H1 (cell line): ENCODE measurements around the gene MACROD1. TPM values are rescaled to one million over a fixed set of nuclear protein-coding genes. Genes with fewer than 3 reads are reported as not detected.

Experiments used
- CTCF ChIA-PET: fragments of 300-600 bp; sonication (Branson Sonifier 250); formaldehyde crosslinking; loops from one replicate; lab custom pipeline; 2021; ENCODE audit not compliant: partially characterized antibody; lab: Charles Lee
- POLR2A ChIA-PET: fragments of 300-600 bp; sonication (Branson Sonifier 250); formaldehyde crosslinking; loops from one replicate; lab custom pipeline; 2021; ENCODE audit warnings: inconsistent platforms; ENCODE audit not compliant: partially characterized antibody; lab: Charles Lee
- DNase-seq, 2 experiments: peaks; one replicate each; pipeline versions ENCODE4 v3.0.0 to v3.0.0-alpha.2; 2010 to 2022; ENCODE audit warnings: low spot score in 2 of 2, low read depth in 1 of 2, mixed read lengths in 1 of 2
- FAIRE-seq: peaks from 2 replicates; lab custom pipeline; 2011; peaks lifted over from hg19 to GRCh38; lab: Jason Lieb, UNC
- H2AFZ ChIP-seq: 2 replicates; pipeline ENCODE4 v1.8.1; 2012; ENCODE audit warnings: low read length, inconsistent platforms
- H2AK5ac ChIP-seq: 2 replicates; pipeline ENCODE4 v1.6.1; 2013; ENCODE audit warnings: low read depth, low read length
- H2BK120ac ChIP-seq: replicated peaks from 2 replicates; pipeline ENCODE3; 2013; ENCODE audit warnings: low read depth, low read length, inconsistent platforms
- H2BK12ac ChIP-seq: 2 replicates; pipeline ENCODE4 v1.6.1; 2013; ENCODE audit warnings: low read depth, low read length
- H2BK15ac ChIP-seq: 2 replicates; pipeline ENCODE4 v1.6.1; 2013; ENCODE audit warnings: low read length
- H2BK20ac ChIP-seq: 2 replicates; pipeline ENCODE4 v1.6.1; 2013; ENCODE audit warnings: low read length
- H2BK5ac ChIP-seq: 2 replicates; pipeline ENCODE4 v1.6.1; 2013; ENCODE audit warnings: low read depth, low read length
- H3K14ac ChIP-seq: 2 replicates; pipeline ENCODE4 v1.6.1; 2013; ENCODE audit warnings: inconsistent platforms; ENCODE audit not compliant: insufficient read length
- H3K18ac ChIP-seq: 2 replicates; pipeline ENCODE4 v1.6.1; 2013; ENCODE audit warnings: low read length; ENCODE audit errors: extremely low read depth
- H3K23ac ChIP-seq: 2 replicates; pipeline ENCODE4 v1.6.1; 2013; ENCODE audit warnings: inconsistent platforms; ENCODE audit not compliant: insufficient read length
- H3K23me2 ChIP-seq: 2 replicates; pipeline ENCODE4 v1.6.1; 2013; ENCODE audit warnings: low read depth, low read length
- H3K27ac ChIP-seq: 2 replicates; pipeline ENCODE4 v1.6.1; 2011; ENCODE audit warnings: low read depth, low read length, inconsistent platforms
- H3K27me3 ChIP-seq, 4 experiments: replicated peaks in 1 of 4; 1 replicate in 1 of 4; 2 replicates in 3 of 4; pipeline versions ENCODE4 v1.6.1 to v1.8.1; 2011 to 2013; ENCODE audit warnings: low read length in 3 of 4, mild to moderate bottlenecking in 3 of 4, inconsistent platforms in 2 of 4, mixed read lengths in 2 of 4, moderate library complexity in 1 of 4; ENCODE audit not compliant: control insufficient read depth in 3 of 4, insufficient read depth in 3 of 4; ENCODE audit errors: extremely low read depth in 1 of 4
- H3K36me3 ChIP-seq, 4 experiments: 2 replicates each; pipeline versions ENCODE4 v1.6.1 to v1.8.1; 2011 to 2013; ENCODE audit warnings: mild to moderate bottlenecking in 4 of 4, low read length in 3 of 4, moderate library complexity in 2 of 4, control low read depth in 1 of 4, inconsistent platforms in 1 of 4; ENCODE audit not compliant: insufficient read depth in 4 of 4, control insufficient read depth in 2 of 4
- H3K4ac ChIP-seq: replicated peaks from 2 replicates; pipeline ENCODE3; 2013; ENCODE audit warnings: low read length, low read depth, mixed read lengths, inconsistent platforms; ENCODE audit not compliant: insufficient read length
- H3K4me1 ChIP-seq, 4 experiments: replicated peaks in 1 of 4; 1 replicate in 1 of 4; 2 replicates in 3 of 4; pipeline versions ENCODE4 v1.6.1 to v1.8.1; 2011 to 2013; ENCODE audit warnings: low read length in 3 of 4, inconsistent platforms in 2 of 4, mixed read lengths in 1 of 4; ENCODE audit not compliant: insufficient read depth in 4 of 4, control insufficient read depth in 3 of 4
- H3K4me2 ChIP-seq, 2 experiments: 2 replicates each; pipeline versions ENCODE4 v1.6.1 to v1.8.1; 2011 to 2013; ENCODE audit warnings: low read depth in 2 of 2, low read length in 2 of 2, control low read depth in 1 of 2, inconsistent platforms in 1 of 2, mild to moderate bottlenecking in 1 of 2; ENCODE audit not compliant: insufficient read depth in 1 of 2
- H3K4me3 ChIP-seq, 4 experiments: fragments of 200-600, 300-600 bp in 1 of 4; sonication (generic), shearing (Covaris generic), sonication (Bioruptor Twin) in 1 of 4; 2 replicates each; pipeline versions ENCODE4 v1.5.1 to v1.8.1; 2011 to 2016; ENCODE audit warnings: low read length in 4 of 4, low read depth in 3 of 4, control low read depth in 2 of 4, inconsistent platforms in 2 of 4, mild to moderate bottlenecking in 2 of 4, mixed read lengths in 1 of 4, moderate library complexity in 1 of 4; ENCODE audit not compliant: insufficient read depth in 2 of 4; ENCODE audit errors: extremely low read depth in 1 of 4
- H3K56ac ChIP-seq: replicated peaks from 2 replicates; pipeline ENCODE3; 2013; ENCODE audit warnings: low read depth, mild to moderate bottlenecking, mixed read lengths, low read length, inconsistent platforms; ENCODE audit not compliant: insufficient read length
- H3K79me1 ChIP-seq: 2 replicates; pipeline ENCODE4 v1.6.1; 2013; ENCODE audit warnings: low read depth, low read length, control low read depth
- H3K79me2 ChIP-seq, 2 experiments: 2 replicates each; pipeline versions ENCODE4 v1.6.1 to v1.8.1; 2012 to 2013; ENCODE audit warnings: low read length in 2 of 2, mild to moderate bottlenecking in 2 of 2, inconsistent platforms in 1 of 2; ENCODE audit not compliant: insufficient read depth in 2 of 2, control insufficient read depth in 1 of 2
- H3K9ac ChIP-seq, 4 experiments: replicated peaks in 1 of 4; 1 replicate in 1 of 4; 2 replicates in 3 of 4; pipeline versions ENCODE4 v1.6.1 to v1.8.1; 2011 to 2013; ENCODE audit warnings: low read depth in 3 of 4, low read length in 3 of 4, control low read depth in 2 of 4, mild to moderate bottlenecking in 2 of 4, moderate library complexity in 2 of 4, inconsistent platforms in 1 of 4; ENCODE audit errors: extremely low read depth in 1 of 4
- H3K9me3 ChIP-seq, 2 experiments: 2 replicates each; pipeline versions ENCODE4 v1.6.1 to v1.8.1; 2012 to 2013; ENCODE audit warnings: mild to moderate bottlenecking in 2 of 2, moderate library complexity in 2 of 2, control low read depth in 1 of 2, inconsistent platforms in 1 of 2, low read depth in 1 of 2, low read length in 1 of 2, mixed read lengths in 1 of 2; ENCODE audit not compliant: insufficient read depth in 2 of 2
- H4K20me1 ChIP-seq, 2 experiments: replicated peaks in 1 of 2; 2 replicates each; pipeline versions ENCODE3 to v1.8.1; 2011 to 2013; ENCODE audit warnings: inconsistent platforms in 2 of 2, low read length in 2 of 2, mild to moderate bottlenecking in 1 of 2; ENCODE audit not compliant: insufficient read depth in 2 of 2, control insufficient read depth in 1 of 2
- H4K5ac ChIP-seq: 2 replicates; pipeline ENCODE4 v1.6.1; 2013; ENCODE audit warnings: low read length, low read depth, mixed read lengths, inconsistent platforms; ENCODE audit not compliant: insufficient read length
- H4K8ac ChIP-seq: 2 replicates; pipeline ENCODE4 v1.8.0; 2013; ENCODE audit warnings: mild to moderate bottlenecking, moderate library complexity, low read length, inconsistent platforms; ENCODE audit not compliant: insufficient read depth; ENCODE audit errors: extremely low read depth
- H4K91ac ChIP-seq: replicated peaks from 2 replicates; pipeline ENCODE3; 2013; ENCODE audit warnings: low read length, mixed read lengths, inconsistent platforms; ENCODE audit not compliant: insufficient read length
- EGR1 ChIP-seq: IDR thresholded peaks from 2 replicates; pipeline ENCODE4 v1.6.1; 2011; ENCODE audit warnings: low read depth, low read length, borderline replicate concordance
- EZH2 ChIP-seq: fragments of 200-600 bp; sonication (generic); IDR thresholded peaks from 2 replicates; pipeline ENCODE4 v1.7.1; 2012; ENCODE audit warnings: low read depth, mild to moderate bottlenecking, moderate library complexity, low read length, inconsistent platforms; ENCODE audit not compliant: severe bottlenecking
- FOSL1 ChIP-seq: IDR thresholded peaks from 2 replicates; pipeline ENCODE4 v1.6.1; 2011; ENCODE audit warnings: mild to moderate bottlenecking, low read depth, low read length, moderate library complexity; ENCODE audit not compliant: insufficient read depth
- GABPA ChIP-seq: IDR thresholded peaks from 2 replicates; pipeline ENCODE4 v1.6.1; 2011; ENCODE audit warnings: mild to moderate bottlenecking, low read length, moderate library complexity, borderline replicate concordance; ENCODE audit not compliant: insufficient read depth
- SIRT6 ChIP-seq: IDR thresholded peaks from one replicate; pipeline ENCODE4 v1.7.1; 2012; ENCODE audit warnings: low read length, inconsistent platforms
- SIX5 ChIP-seq: IDR thresholded peaks from 2 replicates; pipeline ENCODE4 v1.6.1; 2011; ENCODE audit warnings: mild to moderate bottlenecking, low read depth, low read length
- TEAD4 ChIP-seq: IDR thresholded peaks from 2 replicates; pipeline ENCODE4 v1.6.1; 2012; ENCODE audit warnings: low read depth, low read length, inconsistent platforms, mixed read lengths
- YY1 ChIP-seq: IDR thresholded peaks from 2 replicates; pipeline ENCODE4 v1.6.1; 2011; ENCODE audit warnings: low read depth, mild to moderate bottlenecking, low read length
- WGBS, 2 experiments: shearing (Covaris generic) in 1 of 2; methylation state at CpG; one replicate each; pipeline versions ENCODE4 v1.1.6 to v1.1.7; 2013 to 2015; ENCODE audit warnings: low lambda C conversion rate in 2 of 2, mixed read lengths in 2 of 2, inconsistent platforms in 1 of 2, low coverage in 1 of 2, missing lambda C conversion rate in 1 of 2; ENCODE audit not compliant: insufficient replicate concordance in 2 of 2, insufficient coverage in 1 of 2, insufficient read length in 1 of 2; ENCODE audit errors: extremely low coverage in 1 of 2, missing lambda C conversion rate in 1 of 2; 5-methylcytosine and 5-hydroxymethylcytosine counted together
- polyA plus RNA-seq, 7 experiments: library from polyadenylated mRNA; depleted of rRNA in 3 of 7; stranded (reverse) in 5 of 7; unstranded in 2 of 7; fragments of >200 nt in 5 of 7; fragments of 200-250 nt in 2 of 7; gene quantifications; 1 replicate in 5 of 7; 2 replicates in 1 of 7; 4 replicates in 1 of 7; pipeline versions ENCODE4 v1.2.1 to v1.2.3, GENCODE V29; 2011 to 2013; ENCODE audit warnings: missing spikeins in 2 of 7, mixed read lengths in 2 of 7
- total RNA-seq: library from RNA; stranded (reverse); fragmentation: NEBNext Ultra II Directional; extraction: Animal tissue kit (Norgen Biotek cat#: 25700); gene quantifications from 2 replicates; pipeline ENCODE4 v1.2.1, GENCODE V29; 2021
- TF ChIP-seq, protein P1 (sequence below): IDR thresholded peaks from 2 replicates; pipeline ENCODE4 v1.6.1; 2011; ENCODE audit warnings: low read depth, mild to moderate bottlenecking, low read length; ENCODE audit not compliant: insufficient read depth

MACROD1 gene
- total and polyA plus RNA-seq, 2 of the 8 experiments (the other 6 are each of a cell fraction or from before 2014, with no cell fraction given), result 19.5 to 34.1 TPM

GRCh38 chr11:64109332-64109731 is 56.6 kb downstream of the MACROD1 start:
- H3K9ac ChIP-seq, result no peak overlapping the region
- peaks cover 11% of the 10 kb centered on the region; the same call in 1 of the 2 replicates for H3K23me2 ChIP-seq
- POLR2A ChIA-PET, result interaction anchor here (1.0 kb wide), 1 partner anchor 76 kb away, joined by 3 read pairs; no protein-coding TSS in a partner anchor
- no peaks in the 10 kb centered on the region for H3K9me3 ChIP-seq
- H3K4me3 ChIP-seq, result no peak overlapping the region
- no peak overlapping the region for H3K27ac ChIP-seq
- no peak overlapping the region for H2BK120ac ChIP-seq
- H2BK15ac ChIP-seq, result no peak overlapping the region
- CTCF ChIA-PET, result interaction anchor here (0.6 to 3.1 kb wide), 11 partner anchors 9 to 110 kb away, joined by 3 to 17 read pairs (median 4); no protein-coding TSS in a partner anchor
- WGBS, 2 experiments, result 94% methylated on average over 8 of the region's 8 CpGs; no CpG with 5 or more reads in 1 of the 2 experiments
- peaks cover 1 to 25% of the 10 kb centered on the region in 2 experiments for H4K20me1 ChIP-seq
- TF ChIP-seq GABPA (no peak), SIX5 (no peak), YY1 (no peak), EGR1 (no peak), EZH2 (no peak), SIRT6 (no peak), FOSL1 (no peak), TEAD4 (no peak)
- TF ChIP-seq, protein P1, sequence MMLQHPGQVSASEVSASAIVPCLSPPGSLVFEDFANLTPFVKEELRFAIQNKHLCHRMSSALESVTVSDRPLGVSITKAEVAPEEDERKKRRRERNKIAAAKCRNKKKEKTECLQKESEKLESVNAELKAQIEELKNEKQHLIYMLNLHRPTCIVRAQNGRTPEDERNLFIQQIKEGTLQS, result no peak
- TF ChIP-seq, all 59 proteins: peak for 0
- H3K79me1 ChIP-seq, result no peaks in the 10 kb centered on the region; the same call in 1 of the 2 replicates
- no peak overlapping the region for H4K91ac ChIP-seq
- peaks cover 0 to 22% (median 19%) of the 10 kb centered on the region in 4 experiments; a peak in 5 of 7 replicates for H3K27me3 ChIP-seq
- H2AK5ac ChIP-seq, result no peak overlapping the region; the same call in 1 of the 2 replicates
- no peak overlapping the region for H4K5ac ChIP-seq
- H3K4me1 ChIP-seq, result peaks cover 0 to 3% (median 0%) of the 10 kb centered on the region in 4 experiments; a peak in 2 of 7 replicates
- H3K79me2 ChIP-seq, result no peaks in the 10 kb centered on the region
- no peak overlapping the region for H2BK5ac ChIP-seq
- H2BK12ac ChIP-seq, result no peak overlapping the region
- H3K56ac ChIP-seq, result no peak overlapping the region
- no peak overlapping the region for H3K4me2 ChIP-seq
- H3K18ac ChIP-seq, result no peak overlapping the region
- no peak overlapping the region for H3K14ac ChIP-seq
- no peak overlapping the region for H3K23ac ChIP-seq
- no peak overlapping the region for H3K4ac ChIP-seq
- no peak overlapping the region for H4K8ac ChIP-seq
- DNase-seq, result no peak
- no peak for FAIRE-seq
- no peak overlapping the region for H2BK20ac ChIP-seq
- H2AFZ ChIP-seq, result no peak overlapping the region
- no peaks in the 10 kb centered on the region; a peak in 1 of 8 replicates for H3K36me3 ChIP-seq
